ENCODE measurements around the gene SNRPF. TPM values are rescaled to one million over a fixed set of nuclear protein-coding genes. Genes with fewer than 3 reads are reported as not detected.

SNRPF gene
- total and polyA plus RNA-seq, 2 of the 8 experiments (the other 6 are each of a cell fraction or from before 2014, with no cell fraction given) = 58.5 to 79.7 TPM

DNA sequence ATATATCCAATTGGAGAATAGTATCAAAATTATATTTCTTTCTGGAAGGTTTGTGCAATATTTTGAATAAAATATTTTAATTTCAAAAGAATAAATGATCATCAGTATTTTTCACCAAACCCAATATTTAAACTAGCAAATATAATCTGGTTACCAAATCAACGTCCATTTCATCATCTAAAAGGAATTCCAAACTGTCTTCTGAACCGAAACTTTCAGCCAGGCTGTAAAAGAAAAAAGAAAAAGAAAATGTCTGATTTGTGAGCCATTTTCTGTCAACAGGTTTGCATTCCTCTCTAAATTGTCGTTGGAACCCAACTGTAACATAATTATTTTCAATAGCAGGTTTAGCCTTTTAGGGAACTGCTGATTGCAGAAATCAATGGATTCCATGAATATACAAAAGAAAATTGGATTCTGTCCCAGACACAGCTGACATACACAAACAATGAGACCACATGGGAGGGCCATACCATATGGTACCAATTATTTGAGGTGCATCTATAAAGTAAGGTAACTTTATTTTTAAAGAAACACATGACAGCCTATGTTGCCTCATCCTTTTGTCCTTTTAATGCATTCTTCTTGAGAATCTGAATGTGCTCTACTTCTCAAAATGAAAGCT lies 22.7 kb downstream of the SNRPF start:
- H2AK5ac ChIP-seq (ENCODE audit: low read depth, low read length) = no peak overlapping the region
- H3K18ac ChIP-seq (ENCODE audit: extremely low read depth, low read length) = no peak overlapping the region
- no peaks in the 10 kb centered on the region for H3K79me1 ChIP-seq (ENCODE audit: low read depth, low read length)
- no peak overlapping the region for H3K4ac ChIP-seq (replicated peaks; ENCODE audit: insufficient read length, low read depth, low read length)
- WGBS, 2 experiments (ENCODE audit: extremely low coverage in 1 of 2, insufficient coverage in 1 of 2, insufficient read length in 1 of 2, insufficient replicate concordance in 2 of 2, low coverage in 1 of 2, low lambda C conversion rate in 2 of 2, missing lambda C conversion rate in 1 of 2) = 81% methylated on average over 3 of the region's 3 CpGs; no CpG with 5 or more reads in 1 of the 2 experiments
- no peak overlapping the region for H3K27ac ChIP-seq (ENCODE audit: low read depth, low read length)
- H3K4me1 ChIP-seq (replicated peaks in 1 of 4; ENCODE audit: control insufficient read depth in 3 of 4, insufficient read depth in 4 of 4, low read length in 3 of 4) = no peaks in the 10 kb centered on the region
- H3K23me2 ChIP-seq (ENCODE audit: low read depth, low read length) = no peaks in the 10 kb centered on the region
- no peak overlapping the region for H3K23ac ChIP-seq (ENCODE audit: insufficient read length)
- no peak overlapping the region for H2AFZ ChIP-seq (ENCODE audit: low read length)
- no peak for DNase-seq (ENCODE audit: low read depth in 1 of 2, low spot score in 2 of 2)
- POLR2A ChIA-PET (ENCODE audit: partially characterized antibody) = interaction anchor here (1.2 to 1.4 kb wide), 2 partner anchors 10 to 21 kb away, joined by 3 read pairs; no protein-coding TSS in a partner anchor
- H3K36me3 ChIP-seq (ENCODE audit: control insufficient read depth in 2 of 4, insufficient read depth in 4 of 4, low read length in 3 of 4) = no peaks in the 10 kb centered on the region; a peak in 1 of 8 replicates
- no peak overlapping the region for H3K9ac ChIP-seq (replicated peaks in 1 of 4; ENCODE audit: extremely low read depth in 1 of 4, low read depth in 3 of 4, low read length in 3 of 4)
- no peak overlapping the region for H2BK12ac ChIP-seq (ENCODE audit: low read depth, low read length)
- H4K91ac ChIP-seq (replicated peaks; ENCODE audit: insufficient read length, low read length) = no peak overlapping the region
- TF ChIP-seq MAFK (IDR thresholded peaks at IDR 0.05; ENCODE audit: low read depth, low read length) (no peak), KDM5A (IDR thresholded peaks at IDR 0.05; ENCODE audit: low read length) (no peak)
- FAIRE-seq = no peak
- no peak overlapping the region for H3K14ac ChIP-seq (ENCODE audit: insufficient read length)
- no peak overlapping the region for H2BK5ac ChIP-seq (ENCODE audit: low read depth, low read length)
- no peak overlapping the region for H3K56ac ChIP-seq (replicated peaks; ENCODE audit: insufficient read length, low read depth, low read length)
- no peak overlapping the region for H2BK15ac ChIP-seq (ENCODE audit: low read length)
- CTCF ChIA-PET (ENCODE audit: partially characterized antibody) = interaction anchor here (1.3 kb wide), 1 partner anchor 117 kb away, joined by 8 read pairs; no protein-coding TSS in a partner anchor
- H4K20me1 ChIP-seq (replicated peaks in 1 of 2; ENCODE audit: control insufficient read depth in 1 of 2, insufficient read depth in 2 of 2, low read length in 2 of 2) = no peaks in the 10 kb centered on the region
- no peak overlapping the region for H2BK20ac ChIP-seq (ENCODE audit: low read length)
- H4K8ac ChIP-seq (ENCODE audit: extremely low read depth, insufficient read depth, low read length) = no peak overlapping the region
- no peaks in the 10 kb centered on the region for H3K79me2 ChIP-seq (ENCODE audit: control insufficient read depth in 1 of 2, insufficient read depth in 2 of 2, low read length in 2 of 2)
- H3K27me3 ChIP-seq (replicated peaks in 1 of 4; ENCODE audit: control insufficient read depth in 3 of 4, extremely low read depth in 1 of 4, insufficient read depth in 3 of 4, low read length in 3 of 4) = no peaks in the 10 kb centered on the region
- no peak overlapping the region for H2BK120ac ChIP-seq (replicated peaks; ENCODE audit: low read depth, low read length)
- no peak overlapping the region for H3K4me3 ChIP-seq (ENCODE audit: extremely low read depth in 1 of 4, insufficient read depth in 2 of 4, low read depth in 3 of 4, low read length in 4 of 4)
- H4K5ac ChIP-seq (ENCODE audit: insufficient read length, low read depth, low read length) = no peak overlapping the region
- peaks cover 5 to 16% of the 10 kb centered on the region in 2 experiments; a peak in 3 of 4 replicates for H3K9me3 ChIP-seq (ENCODE audit: insufficient read depth in 2 of 2, low read depth in 1 of 2, low read length in 1 of 2)
- H3K4me2 ChIP-seq (ENCODE audit: insufficient read depth in 1 of 2, low read depth in 2 of 2, low read length in 2 of 2) = no peak overlapping the region
